ENCODE measurements around the gene PODXL.
"Not testable (repeated sequence)": the region's sequence is repeated elsewhere in the genome, so short reads cannot be mapped to it uniquely, and the experiment has no call there.

The PODXL gene

DNA sequence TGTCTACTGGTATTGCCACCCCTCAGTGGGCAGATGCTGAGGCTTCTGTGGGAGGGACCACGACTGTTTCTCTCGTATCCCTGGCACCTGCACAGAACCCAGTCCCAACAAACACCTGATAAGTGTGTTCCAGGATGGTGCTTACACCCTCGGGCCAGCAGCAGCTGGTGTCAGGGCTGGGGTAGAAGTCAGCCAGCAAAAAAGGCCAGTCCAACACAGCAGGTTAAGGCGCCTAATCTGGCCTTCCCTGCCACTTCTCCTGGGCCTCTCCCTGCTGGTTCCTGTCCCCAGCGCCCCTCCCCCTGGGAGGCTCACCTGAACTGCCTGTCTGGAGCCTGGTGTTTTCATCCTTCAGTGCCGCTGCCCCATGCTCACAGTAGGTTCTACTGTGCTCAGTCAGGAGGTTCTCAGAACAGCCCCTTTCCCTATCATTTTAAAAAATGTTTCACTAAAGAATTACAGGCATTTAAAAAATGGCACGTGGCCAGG, 20.0 kb downstream of the PODXL start:
- no peak for DNase-seq

GRCh38 chr7:131533566-131534561, 22.6 kb downstream of the PODXL start:
- DNase-seq: no peak

GRCh38 chr7:131533151-131533559, 23.3 kb downstream of the PODXL start:
- DNase-seq: no peak

GRCh38 chr7:131532570-131533091, 23.8 kb downstream of the PODXL start:
- no peak for DNase-seq

- no peak for DNase-seq
These were observed 26.3 kb downstream of the PODXL start for GRCh38 chr7:131530137-131530536.

DNA sequence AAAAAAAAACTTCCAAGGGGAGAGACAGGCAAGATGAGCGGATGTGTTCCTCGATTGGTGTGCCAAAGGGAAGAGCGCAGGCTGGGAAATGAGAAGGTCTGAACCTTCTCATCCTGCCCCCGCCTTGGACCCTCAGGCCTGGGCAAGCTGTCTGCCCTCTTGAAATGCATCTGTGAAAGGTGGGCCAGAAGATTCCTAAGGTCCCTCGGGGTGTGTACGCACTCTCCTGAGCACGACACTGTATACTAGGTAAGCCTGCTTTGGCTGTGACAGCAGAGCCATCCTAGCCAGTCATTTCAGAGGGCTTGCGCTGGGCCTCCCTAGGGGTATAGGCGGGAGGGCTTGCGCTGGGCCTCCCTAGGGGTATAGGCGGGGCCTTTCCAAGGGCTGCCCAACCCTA, 26.8 kb downstream of the PODXL start:
- DNase-seq: no peak

DNA sequence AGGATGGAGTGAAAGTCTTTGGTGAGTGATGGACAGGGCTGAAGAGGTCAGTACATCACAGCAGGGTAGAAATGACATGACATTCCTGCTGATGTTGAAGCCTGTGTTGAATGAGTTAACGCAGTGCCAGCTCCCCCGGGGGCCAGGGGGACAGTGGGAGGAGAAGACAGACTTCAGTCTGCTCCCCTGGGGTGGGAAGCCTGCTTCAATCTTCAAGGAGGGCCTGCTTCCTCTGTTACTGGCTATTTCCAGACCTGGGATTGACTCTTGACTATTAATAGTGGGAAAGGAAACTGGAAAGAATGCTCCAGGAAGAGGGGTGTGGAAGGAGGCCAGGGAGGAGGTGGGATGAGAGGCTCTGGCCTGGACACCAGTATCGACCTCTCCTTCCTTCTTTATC, 27.2 kb downstream of the PODXL start:
- DNase-seq: no peak

DNA sequence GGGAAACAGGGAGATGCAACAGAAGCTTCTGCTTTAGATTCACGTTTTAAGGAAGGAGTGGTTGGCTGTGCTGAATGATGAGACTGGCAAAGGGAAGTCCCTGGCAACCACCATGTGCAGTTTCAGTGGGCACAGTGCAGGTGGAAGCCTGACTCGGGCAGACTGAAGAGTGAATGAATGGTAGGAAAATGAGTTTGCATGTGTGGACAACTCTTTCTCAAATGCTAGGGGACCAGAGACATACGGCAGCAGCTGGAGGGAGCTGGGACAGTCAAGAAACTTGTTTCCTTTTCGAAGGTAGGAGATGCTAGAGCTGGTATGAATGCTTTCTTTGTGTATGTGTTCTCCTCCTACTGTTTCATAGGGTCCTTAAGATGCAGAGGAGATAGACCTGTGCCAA, 29.0 kb downstream of the PODXL start:
- no peak for DNase-seq

GRCh38 chr7:131525820-131526219, 30.6 kb downstream of the PODXL start:
- DNase-seq: no peak

- DNase-seq: no peak
These were observed 31.7 kb downstream of the PODXL start for GRCh38 chr7:131524703-131525102.

GRCh38 chr7:131524115-131524514, 32.3 kb downstream of the PODXL start:
- DNase-seq: no peak

DNA sequence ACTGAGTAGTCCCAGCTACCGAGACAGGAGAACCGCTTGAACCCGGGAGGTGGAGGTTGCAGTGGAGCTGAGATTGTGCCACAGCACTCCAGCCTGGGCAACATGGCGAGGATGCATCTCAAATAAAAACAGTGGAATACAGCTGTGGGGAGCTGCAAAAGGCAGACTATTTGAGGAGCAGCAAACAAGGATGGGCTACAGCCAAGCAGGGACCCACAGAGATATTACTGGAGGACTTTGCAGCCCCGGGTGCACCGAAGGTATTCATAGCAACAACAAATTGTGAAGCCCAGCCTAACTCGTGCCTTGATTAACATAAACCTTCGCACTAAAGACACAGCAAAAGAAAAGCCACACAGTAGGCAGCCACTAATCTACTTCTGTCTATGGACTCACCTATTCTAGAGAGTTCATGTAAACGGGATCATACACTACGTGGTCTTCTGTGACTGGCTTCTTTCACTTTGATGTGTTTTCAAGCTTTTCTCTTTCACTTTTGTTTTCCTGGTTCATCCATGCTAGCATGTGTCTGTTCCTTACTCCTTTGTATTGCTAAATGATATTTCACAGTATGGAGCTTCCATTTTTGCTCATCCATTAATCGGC, 34.0 kb downstream of the PODXL start:
- peak in 1 of 2 donors; percentile 32 for DNase-seq

DNA sequence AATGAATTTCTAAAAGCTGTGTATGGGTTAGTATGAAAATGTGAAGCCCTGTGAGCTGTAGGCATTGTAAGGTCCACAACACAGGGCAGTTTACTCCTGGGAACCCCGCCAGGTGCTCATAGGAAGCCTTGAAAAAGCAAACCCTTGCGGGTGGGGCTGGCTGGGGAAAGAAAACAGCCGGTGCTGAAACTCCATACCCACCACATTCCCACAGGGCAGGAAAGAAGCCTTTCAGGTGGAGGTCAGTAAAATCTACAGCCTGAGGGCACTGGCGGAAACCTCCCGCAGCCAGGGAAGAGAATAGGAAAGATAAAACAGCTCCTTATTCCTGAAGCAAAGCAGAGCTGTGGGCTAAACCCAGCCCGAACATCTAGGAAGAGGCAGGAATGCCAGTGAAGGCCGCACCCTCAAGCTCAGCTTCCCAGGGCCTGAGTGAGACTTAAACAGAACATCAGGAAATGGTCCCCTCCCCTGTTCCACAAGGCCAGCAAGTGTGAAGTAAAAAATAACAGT, 34.7 kb downstream of the PODXL start:
- DNase-seq: no peak

GRCh38 chr7:131518626-131519025, 37.8 kb downstream of the PODXL start:
- DNase-seq: no peak

- no peak for DNase-seq
These were observed 39.1 kb downstream of the PODXL start for GRCh38 chr7:131517218-131517923.

DNA sequence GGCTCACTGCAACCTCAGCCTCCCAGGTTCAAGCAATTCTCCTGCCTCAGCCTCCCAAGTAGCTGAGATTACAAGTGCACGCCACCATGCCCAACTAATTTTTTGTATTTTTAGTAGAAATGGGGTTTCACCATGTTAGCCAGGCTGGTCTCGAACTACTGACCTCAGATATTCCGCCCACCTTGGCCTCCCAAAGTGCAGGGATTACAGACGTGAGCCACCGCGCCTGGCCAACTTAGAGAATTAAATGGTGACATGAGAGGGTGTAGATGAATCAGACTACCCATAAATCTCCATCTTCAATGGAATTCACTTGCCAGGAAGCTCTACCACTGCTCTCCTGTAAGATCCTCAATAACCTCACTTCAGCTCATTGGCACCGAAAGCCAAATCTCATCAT, 41.0 kb downstream of the PODXL start:
- DNase-seq: not testable (repeated sequence)

DNA sequence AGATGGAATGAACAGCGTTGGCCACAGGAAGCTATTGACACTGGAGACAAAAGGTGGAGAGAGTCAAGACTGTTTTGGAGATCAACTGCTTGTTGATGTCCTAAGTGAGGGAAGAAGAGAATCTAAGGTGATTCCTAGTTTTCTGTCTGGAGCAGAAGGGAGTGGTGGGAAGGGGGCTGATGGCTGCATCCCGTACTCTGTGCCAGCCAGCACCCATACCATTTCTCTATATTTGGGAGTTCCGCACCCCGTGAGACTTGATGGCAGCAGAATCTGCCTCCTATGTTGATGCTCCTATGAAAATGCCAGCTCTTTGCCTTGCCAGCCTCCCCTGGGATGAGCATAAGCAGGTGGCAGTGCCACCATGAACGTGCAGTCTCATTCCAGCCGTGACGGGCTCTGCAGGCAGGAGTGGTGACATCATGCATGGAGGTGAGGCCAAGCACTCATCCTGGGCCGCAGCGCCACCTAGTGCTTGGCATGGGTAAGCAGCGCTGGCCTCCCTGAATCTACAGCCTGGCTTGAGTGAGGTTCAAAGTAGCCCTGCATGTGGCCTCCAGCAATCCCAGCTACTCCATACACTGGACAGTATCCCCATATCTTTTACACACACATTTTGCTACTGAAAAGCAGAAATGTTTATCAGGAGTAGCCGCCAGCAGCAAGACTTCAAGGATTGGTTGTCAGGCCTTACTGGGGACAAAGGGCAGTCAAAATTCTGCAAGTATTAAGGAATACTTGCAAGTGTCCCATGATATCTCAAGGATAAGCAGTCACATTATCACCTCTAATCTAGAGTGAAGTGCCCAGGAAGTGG, 43.0 kb downstream of the PODXL start:
- peak; percentile 70 to 72 for DNase-seq

- no peak for DNase-seq
These were observed 44.5 kb downstream of the PODXL start for GRCh38 chr7:131511774-131512535.

DNA sequence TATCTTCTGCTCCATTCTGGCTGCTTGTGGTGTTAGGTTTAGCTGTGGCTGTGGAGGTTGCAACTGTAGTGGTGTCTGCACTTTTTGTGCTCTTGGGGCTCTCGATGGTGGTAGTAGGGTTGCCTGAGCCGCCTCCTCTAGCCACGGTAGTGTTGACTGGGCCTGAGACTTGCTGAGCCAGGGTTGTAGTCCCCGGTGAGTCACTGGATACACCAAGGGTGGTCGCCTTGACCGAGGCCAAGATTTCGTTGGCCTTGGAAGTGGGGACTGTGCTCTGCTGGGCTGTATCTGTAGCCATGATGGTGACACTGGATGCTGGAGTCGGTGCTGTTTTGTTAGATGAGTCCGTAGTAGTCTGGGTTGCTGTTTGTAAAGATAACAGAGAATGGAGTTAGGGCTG, 45.4 kb downstream of the PODXL start:
- DNase-seq: no peak

DNA sequence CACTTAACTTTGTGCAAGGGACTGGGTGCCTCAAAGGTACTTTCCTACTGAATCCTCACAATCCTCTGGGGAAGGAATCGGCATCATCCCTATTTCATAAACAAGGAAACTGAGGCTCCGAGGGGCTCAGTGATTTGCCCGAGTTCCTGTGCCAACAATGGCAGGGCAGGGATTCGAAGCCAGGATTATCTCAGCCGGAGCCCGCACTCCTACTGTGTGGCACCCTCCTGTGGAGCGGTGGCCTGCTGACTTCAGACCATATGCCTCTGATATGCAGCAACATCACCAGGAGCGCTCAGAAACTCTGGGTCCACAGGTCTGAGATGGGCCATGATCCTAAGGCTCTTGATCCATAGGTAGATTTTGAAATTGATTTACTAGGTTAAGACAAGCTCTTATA, 46.6 kb downstream of the PODXL start:
- no peak for DNase-seq
